Activated T-helper 1 cell treated with anti-CD3 and anti-CD28 coated beads, Interleukin-12 subunit alpha, Interleukin-12 subunit beta, Interleukin-2, Interleukin-4 antibody, amounts not matched to agents 30 ng/mL and 10 ng/mL and 1 ng/mL, durations not matched to agents 14 hours and 24 hours and 36 hours (primary cell): ENCODE measurements around the gene NUP62. TPM values are rescaled to one million over a fixed set of nuclear protein-coding genes. Genes with fewer than 3 reads are reported as not detected.

Source experiments
- DNase-seq: peaks from one replicate; pipeline ENCODE4 v3.0.0; 2021; ENCODE audit warnings: low spot score
- H3K27ac Mint-ChIP-seq: one replicate; pipeline ENCODE4 v1.8.0; 2021; ENCODE audit warnings: mild to moderate bottlenecking, mixed read lengths
- H3K27me3 Mint-ChIP-seq: one replicate; pipeline ENCODE4 v1.8.0; 2022; ENCODE audit warnings: mild to moderate bottlenecking, moderate library complexity, mixed read lengths; ENCODE audit not compliant: insufficient read depth
- H3K36me3 Mint-ChIP-seq: one replicate; pipeline ENCODE4 v1.8.0; 2021; ENCODE audit warnings: low read depth, mixed read lengths
- H3K4me1 Mint-ChIP-seq: one replicate; pipeline ENCODE4 v1.8.0; 2021; ENCODE audit warnings: low read depth, mixed read lengths
- H3K4me3 Mint-ChIP-seq: one replicate; pipeline ENCODE4 v1.8.0; 2021; ENCODE audit warnings: mild to moderate bottlenecking, moderate library complexity, mixed read lengths
- H3K9me3 Mint-ChIP-seq: one replicate; pipeline ENCODE4 v1.8.0; 2021; ENCODE audit warnings: mixed read lengths
- intact Hi-C: fragments of 100-400 bp; cut with micrococcal nuclease; formaldehyde crosslinking; loops from one replicate; pipeline ENCODE4 v1.15.1; 2024
- total RNA-seq: library from RNA; stranded (reverse); gene quantifications from 2 replicates; pipeline ENCODE4 v1.2.3, GENCODE V29; 2022

The NUP62 gene
- total RNA-seq, 1 donor from 2014 or later, result 231 TPM

DNA sequence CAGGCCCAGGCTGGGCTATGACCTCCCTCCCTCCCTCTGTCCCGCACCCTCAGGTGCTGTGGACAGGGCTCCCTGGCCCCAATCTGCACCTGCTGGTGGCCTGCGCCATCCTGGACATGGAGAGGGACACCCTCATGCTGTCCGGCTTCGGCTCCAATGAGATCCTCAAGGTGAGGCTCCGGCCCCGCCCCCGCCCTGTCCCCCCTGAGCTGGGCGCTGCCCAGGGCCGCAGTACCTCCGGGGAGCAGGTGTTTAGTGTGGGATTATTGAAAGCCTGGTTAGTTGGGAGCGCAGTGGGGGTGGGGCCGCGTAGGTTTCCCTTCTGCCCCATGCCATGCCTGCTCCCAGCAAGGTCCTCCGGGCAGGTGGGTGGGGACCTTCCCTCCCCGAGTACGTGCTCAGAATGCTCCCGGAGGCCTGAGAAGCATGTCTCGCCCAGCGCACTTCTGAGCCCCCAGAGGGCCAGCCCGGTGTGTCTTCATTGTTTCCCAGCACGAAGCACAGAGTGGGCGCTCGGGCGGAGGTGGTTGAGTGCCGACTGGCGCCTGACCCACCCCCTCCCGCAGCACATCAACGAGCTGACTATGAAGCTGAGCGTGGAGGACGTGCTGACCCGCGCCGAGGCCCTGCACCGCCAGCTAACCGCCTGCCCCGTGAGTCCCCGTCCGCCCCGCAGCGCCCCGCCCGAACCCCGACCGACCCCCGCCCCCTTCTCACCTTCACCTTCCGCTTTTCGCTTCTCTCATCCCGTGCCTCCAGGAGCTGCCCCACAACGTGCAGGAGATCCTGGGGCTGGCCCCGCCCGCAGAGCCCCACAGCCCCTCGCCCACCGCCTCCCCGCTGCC lies 41.4 kb downstream of the NUP62 start:
- no peak for DNase-seq
- peaks cover 7% of the 10 kb centered on the region for H3K4me1 Mint-ChIP-seq
- peaks cover 37% of the 10 kb centered on the region for H3K36me3 Mint-ChIP-seq
- no peak overlapping the region for H3K27ac Mint-ChIP-seq
- no peak overlapping the region for H3K4me3 Mint-ChIP-seq
- intact Hi-C loops, result no loop called here
- no peaks in the 10 kb centered on the region for H3K9me3 Mint-ChIP-seq
- H3K27me3 Mint-ChIP-seq, result peaks cover 1% of the 10 kb centered on the region

DNA sequence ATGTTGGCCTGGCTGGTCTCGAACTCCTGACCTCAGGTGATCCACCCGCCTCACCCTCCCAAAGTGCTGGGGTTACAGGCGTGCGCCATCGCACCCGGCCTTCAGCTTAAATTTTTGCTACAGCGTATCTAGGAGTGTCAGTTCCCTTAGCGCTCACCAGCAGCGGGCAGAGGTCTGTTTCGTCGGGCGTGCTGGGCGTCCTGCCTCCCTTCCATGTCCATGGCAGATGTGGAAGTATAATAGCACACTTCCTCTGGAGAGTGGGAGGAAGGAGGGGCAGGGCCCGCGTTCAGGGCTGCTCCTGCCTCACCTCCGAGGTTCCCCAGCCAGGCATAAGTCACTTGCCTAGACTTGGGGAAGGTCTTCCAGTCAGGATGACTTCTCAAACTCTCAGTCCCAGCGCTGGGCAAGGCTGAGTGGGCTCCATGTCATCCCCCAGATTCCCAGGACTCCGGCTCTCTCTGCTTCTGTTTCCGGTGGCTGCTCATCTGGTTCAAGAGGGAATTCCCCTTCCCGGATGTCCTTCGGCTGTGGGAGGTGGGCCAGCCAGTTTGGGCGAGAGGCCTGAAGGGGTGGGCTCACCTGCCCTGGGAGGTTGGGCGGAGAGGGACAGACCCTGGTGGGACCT lies 42.2 kb downstream of the NUP62 start:
- Mint-ChIP-seq H3K4me3 (no peak overlapping the region), H3K27ac (no peak overlapping the region), H3K36me3 (peaks cover 35% of the 10 kb centered on the region), H3K27me3 (no peaks in the 10 kb centered on the region), H3K4me1 (no peaks in the 10 kb centered on the region), H3K9me3 (no peaks in the 10 kb centered on the region)
- intact Hi-C loops, result no loop called here
- DNase-seq, result no peak

DNA sequence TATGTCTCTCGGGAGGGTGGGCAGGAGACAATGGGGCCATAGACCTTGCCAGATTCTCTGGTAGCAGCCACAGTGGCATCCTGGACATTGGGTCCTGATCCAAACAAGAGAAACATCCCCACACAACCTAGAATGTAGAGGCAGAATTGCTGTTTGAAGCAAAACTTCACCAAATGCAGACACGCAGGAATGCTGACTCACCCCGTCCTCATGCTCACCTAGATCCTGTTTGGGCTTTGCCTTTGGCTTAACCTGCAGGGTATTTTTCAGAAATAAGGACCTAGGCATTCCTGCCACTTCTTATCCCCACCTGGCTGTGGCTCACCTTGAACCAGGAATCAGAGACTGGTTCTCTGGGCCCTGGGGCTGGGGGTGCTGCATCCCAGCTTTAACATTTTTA lies 44.5 kb downstream of the NUP62 start:
- Mint-ChIP-seq H3K4me1 (no peaks in the 10 kb centered on the region), H3K27ac (no peak overlapping the region), H3K4me3 (no peak overlapping the region), H3K9me3 (no peaks in the 10 kb centered on the region), H3K36me3 (peaks cover 46% of the 10 kb centered on the region), H3K27me3 (no peaks in the 10 kb centered on the region)
- no peak for DNase-seq
- intact Hi-C loops, result no loop called here

DNA sequence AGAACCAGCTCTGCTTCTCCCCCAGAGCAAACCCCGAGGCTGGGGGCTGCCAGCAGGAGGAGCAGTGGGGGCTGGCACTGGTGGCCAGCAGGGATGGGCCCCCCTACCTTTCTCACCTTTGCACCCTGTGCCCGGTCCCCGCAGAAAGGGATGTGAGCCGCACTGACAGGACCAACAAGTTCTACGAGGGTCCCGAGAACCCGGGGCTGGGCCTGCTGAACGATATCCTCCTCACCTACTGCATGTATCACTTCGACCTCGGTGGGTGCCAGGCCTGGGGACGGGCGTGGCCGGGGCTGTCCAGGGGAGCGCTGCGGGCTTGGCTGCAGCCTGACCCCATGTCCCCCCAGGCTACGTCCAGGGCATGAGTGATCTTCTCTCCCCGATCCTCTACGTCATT lies 45.2 kb downstream of the NUP62 start:
- Mint-ChIP-seq H3K4me1 (peaks cover 3% of the 10 kb centered on the region), H3K9me3 (no peaks in the 10 kb centered on the region), H3K4me3 (no peak overlapping the region), H3K27ac (no peak overlapping the region), H3K36me3 (peaks cover 44% of the 10 kb centered on the region), H3K27me3 (no peaks in the 10 kb centered on the region)
- intact Hi-C loops, result no loop called here
- DNase-seq, result no peak

DNA sequence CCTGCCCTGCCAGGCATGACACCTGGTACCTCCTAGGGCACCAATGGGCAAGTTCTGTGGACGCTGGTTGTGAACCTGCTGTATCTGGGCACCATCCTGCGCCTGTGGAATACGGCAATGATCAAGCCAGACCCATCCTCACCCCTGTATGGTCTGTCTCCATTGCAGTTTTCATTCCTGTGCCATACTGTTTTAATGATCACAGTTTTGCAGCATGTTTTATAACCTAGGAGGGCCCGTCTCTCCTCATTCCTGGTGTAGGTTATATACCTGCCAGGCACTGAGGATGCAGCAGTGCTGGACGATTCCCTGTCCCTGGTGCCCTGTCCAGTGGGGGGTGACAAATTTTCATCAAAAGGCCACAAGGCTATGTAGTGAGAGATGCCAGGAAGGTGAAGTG lies 46.2 kb downstream of the NUP62 start:
- intact Hi-C loops, result no loop called here
- no peak overlapping the region for H3K4me3 Mint-ChIP-seq
- H3K36me3 Mint-ChIP-seq, result peaks cover 42% of the 10 kb centered on the region
- no peaks in the 10 kb centered on the region for H3K27me3 Mint-ChIP-seq
- no peak for DNase-seq
- H3K4me1 Mint-ChIP-seq, result peaks cover 13% of the 10 kb centered on the region
- H3K9me3 Mint-ChIP-seq, result no peaks in the 10 kb centered on the region
- no peak overlapping the region for H3K27ac Mint-ChIP-seq

DNA sequence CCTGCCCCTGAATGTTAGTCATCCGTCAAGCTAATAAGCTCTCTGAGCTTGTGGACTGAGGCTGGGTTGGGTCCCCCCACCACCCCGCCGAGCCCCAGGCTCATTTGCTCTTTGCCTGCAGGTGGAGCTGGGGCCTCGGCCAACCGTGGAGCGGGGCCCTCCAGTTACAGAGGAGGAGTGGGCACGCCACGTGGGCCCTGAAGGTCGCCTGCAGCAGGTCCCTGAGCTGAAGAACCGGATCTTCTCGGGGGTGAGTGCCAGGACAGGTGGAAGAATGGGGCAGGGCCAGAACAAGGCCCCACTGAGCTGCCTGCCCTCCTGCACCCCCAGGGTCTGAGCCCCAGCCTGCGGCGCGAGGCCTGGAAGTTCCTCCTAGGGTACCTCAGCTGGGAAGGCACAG lies 46.7 kb downstream of the NUP62 start:
- no peaks in the 10 kb centered on the region for H3K9me3 Mint-ChIP-seq
- no peak for DNase-seq
- peaks cover 16% of the 10 kb centered on the region for H3K4me1 Mint-ChIP-seq
- H3K27ac Mint-ChIP-seq, result no peak overlapping the region
- no peak overlapping the region for H3K4me3 Mint-ChIP-seq
- no peaks in the 10 kb centered on the region for H3K27me3 Mint-ChIP-seq
- intact Hi-C loops, result no loop called here
- peaks cover 44% of the 10 kb centered on the region for H3K36me3 Mint-ChIP-seq

DNA sequence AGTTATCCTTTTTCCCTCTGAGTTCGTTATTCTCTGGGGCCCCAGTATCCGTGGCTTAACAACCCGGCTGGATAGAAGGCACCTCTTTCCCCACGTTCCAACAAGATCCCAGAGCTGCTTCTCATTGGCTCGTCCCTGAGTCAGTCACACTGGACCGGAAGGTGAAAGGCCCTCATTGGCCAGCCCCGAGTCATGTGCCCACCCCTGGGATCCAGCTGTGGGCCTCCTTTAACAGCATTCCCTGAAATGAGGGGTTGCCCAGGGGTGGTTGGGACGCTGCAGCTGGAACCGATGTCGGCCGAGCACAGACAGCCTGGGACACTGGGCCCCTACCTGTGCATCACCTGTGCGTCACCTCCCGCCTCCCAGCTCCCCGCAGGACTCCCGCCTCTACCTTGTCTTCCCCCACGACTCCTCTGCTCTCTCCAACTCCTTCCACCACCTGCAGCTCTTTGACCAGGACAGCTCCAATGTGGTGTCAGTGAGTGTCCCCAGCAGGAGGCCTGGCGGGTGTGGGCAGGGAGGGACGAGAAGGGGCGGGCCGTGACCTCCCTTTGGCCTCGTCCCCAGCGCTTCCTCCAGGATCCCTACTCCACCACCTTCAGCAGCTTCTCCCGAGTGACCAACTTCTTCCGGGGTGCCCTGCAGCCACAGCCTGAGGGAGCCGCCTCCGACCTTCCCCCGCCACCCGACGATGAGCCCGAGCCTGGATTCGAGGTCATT lies 47.5 kb downstream of the NUP62 start:
- Mint-ChIP-seq H3K27me3 (no peaks in the 10 kb centered on the region), H3K4me1 (peaks cover 16% of the 10 kb centered on the region), H3K36me3 (peaks cover 44% of the 10 kb centered on the region), H3K9me3 (no peaks in the 10 kb centered on the region), H3K4me3 (no peak overlapping the region), H3K27ac (no peak overlapping the region)
- intact Hi-C loops, result no loop called here
- DNase-seq, result no peak

DNA sequence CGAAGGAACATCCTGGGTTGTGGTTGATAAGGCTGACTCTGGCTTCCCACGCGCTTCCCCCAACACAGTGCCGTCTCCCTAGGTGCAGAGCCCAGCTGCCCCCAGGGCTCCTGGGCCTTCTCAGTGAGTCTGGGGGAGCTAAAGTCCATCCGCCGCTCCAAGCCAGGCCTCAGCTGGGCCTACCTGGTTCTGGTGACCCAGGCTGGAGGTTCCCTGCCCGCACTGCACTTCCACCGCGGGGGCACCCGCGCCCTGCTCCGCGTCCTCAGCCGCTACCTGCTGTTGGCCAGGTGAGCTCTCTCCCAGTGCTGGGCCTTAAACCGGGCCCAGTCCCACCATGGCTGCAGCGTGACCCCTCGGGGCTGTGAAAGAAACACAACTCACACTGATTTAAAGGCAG lies 48.1 kb downstream of the NUP62 start:
- peaks cover 41% of the 10 kb centered on the region for H3K36me3 Mint-ChIP-seq
- H3K27me3 Mint-ChIP-seq, result no peaks in the 10 kb centered on the region
- H3K4me1 Mint-ChIP-seq, result peaks cover 16% of the 10 kb centered on the region
- no peaks in the 10 kb centered on the region for H3K9me3 Mint-ChIP-seq
- H3K4me3 Mint-ChIP-seq, result no peak overlapping the region
- intact Hi-C loops, result no loop called here
- no peak for DNase-seq
- H3K27ac Mint-ChIP-seq, result no peak overlapping the region

DNA sequence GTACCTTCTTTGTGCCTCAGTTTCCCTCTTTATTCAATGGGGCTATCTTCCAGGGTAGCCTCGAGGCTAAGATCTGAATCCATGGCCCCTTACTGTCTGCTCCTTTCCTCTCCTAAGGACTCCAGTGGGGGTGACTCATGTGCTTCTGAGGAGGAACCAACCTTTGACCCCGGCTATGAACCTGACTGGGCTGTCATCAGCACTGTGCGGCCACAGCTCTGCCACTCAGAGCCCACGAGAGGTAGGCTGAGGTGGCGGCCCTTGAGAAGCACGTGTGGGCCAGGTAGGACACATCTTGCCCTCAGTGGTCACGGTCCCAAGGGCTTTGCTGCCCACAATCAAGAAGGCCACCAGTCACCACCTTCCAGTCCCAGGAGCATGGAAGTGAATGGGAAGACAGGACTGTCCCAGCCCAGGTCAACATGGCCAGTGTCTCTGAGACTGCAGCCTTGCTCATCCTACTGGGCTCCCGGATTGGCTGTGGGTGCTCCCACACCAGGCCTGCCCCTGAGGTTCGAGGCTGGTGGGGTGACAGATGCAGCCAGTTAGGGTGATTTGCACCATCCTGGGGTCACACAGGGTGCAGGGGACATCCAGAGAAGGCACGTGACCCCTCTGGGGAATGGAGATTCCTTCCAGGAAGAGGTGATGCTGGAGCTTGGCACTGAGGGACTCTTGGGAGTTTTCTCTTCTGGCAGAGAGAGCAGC lies 49.0 kb downstream of the NUP62 start:
- no peak for DNase-seq
- intact Hi-C loops, result no loop called here
- no peak overlapping the region for H3K27ac Mint-ChIP-seq
- H3K4me3 Mint-ChIP-seq, result peak overlapping the region; percentile 31
- peaks cover 40% of the 10 kb centered on the region for H3K36me3 Mint-ChIP-seq
- H3K4me1 Mint-ChIP-seq, result peaks cover 22% of the 10 kb centered on the region
- no peaks in the 10 kb centered on the region for H3K9me3 Mint-ChIP-seq
- H3K27me3 Mint-ChIP-seq, result no peaks in the 10 kb centered on the region

DNA sequence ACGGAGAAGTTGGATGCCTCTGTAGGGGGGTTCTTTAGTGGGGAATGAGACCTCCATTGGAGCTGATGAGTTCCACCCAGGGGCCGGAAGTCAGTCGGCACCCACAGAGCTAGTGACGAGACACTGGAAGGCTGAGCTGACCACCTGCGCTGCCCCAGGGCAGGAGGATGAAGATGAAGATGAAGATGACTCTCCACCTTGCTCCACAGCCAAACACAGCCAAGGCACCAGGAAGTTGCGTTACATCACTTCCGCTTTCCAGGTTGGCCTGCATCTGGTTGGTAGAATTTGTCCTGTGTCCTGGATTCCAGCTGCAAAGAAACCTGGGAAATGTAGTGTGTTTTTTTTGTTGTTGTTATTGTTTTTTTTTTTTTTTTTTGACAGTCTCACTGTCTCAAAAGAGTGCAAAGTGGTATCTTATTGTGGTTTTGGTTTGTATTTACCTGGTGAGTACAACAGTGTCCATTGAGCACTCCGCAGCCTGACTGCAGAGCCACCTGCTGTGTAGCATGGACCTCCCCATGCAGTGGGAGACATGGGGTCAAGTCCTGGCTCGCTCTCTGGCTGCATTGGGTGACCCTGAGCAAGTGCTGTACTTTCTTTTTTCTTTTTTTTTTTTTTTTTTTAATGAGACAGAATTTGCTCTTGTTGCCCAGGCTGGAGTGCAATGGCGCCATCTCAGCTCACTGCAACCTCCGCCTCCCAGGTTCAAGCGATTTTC lies 49.9 kb downstream of the NUP62 start:
- intact Hi-C loops, result loop anchor here (5.0 kb wide), 1 partner anchor 103 kb away; no protein-coding TSS in a partner anchor
- no peak for DNase-seq
- no peak overlapping the region for H3K27ac Mint-ChIP-seq
- H3K27me3 Mint-ChIP-seq, result no peaks in the 10 kb centered on the region
- H3K4me3 Mint-ChIP-seq, result no peak overlapping the region
- H3K36me3 Mint-ChIP-seq, result peaks cover 36% of the 10 kb centered on the region
- H3K4me1 Mint-ChIP-seq, result peaks cover 30% of the 10 kb centered on the region
- H3K9me3 Mint-ChIP-seq, result no peaks in the 10 kb centered on the region

DNA sequence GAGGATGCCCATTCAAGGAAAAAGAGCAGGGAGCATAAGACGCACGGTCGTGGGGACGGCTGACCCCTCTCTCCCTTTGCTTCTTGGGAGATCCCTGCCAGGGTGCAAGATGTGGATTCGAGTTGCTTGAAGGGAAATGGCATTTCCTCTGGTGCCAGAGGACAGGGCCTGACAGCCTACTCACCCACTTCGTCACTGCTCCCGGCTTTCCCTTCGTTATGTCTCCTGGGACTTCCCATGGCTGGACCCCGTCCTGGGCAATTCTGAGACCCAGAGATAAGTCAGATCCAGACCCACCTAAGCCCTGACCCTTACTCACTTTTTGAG lies 50.6 kb downstream of the NUP62 start:
- no peak for DNase-seq
- peak overlapping the region; percentile 38 for H3K27ac Mint-ChIP-seq
- no peaks in the 10 kb centered on the region for H3K27me3 Mint-ChIP-seq

More for the DNA sequence above, 50.6 kb downstream of the NUP62 start:
- intact Hi-C loops, result loop anchor here (5.0 kb wide), 1 partner anchor 104 kb away; no protein-coding TSS in a partner anchor
- peaks cover 30% of the 10 kb centered on the region for H3K4me1 Mint-ChIP-seq
- H3K4me3 Mint-ChIP-seq, result no peak overlapping the region
- H3K9me3 Mint-ChIP-seq, result no peaks in the 10 kb centered on the region
- peaks cover 36% of the 10 kb centered on the region for H3K36me3 Mint-ChIP-seq
